Fibroblast of peridontal ligament (primary cell): ENCODE data around the gene KCNIP3.

Experiments used
- DNase-seq: peaks from one replicate; pipeline ENCODE4 v3.0.0-alpha.2; 2010; ENCODE audit errors: extremely low read depth

KCNIP3 gene

DNA sequence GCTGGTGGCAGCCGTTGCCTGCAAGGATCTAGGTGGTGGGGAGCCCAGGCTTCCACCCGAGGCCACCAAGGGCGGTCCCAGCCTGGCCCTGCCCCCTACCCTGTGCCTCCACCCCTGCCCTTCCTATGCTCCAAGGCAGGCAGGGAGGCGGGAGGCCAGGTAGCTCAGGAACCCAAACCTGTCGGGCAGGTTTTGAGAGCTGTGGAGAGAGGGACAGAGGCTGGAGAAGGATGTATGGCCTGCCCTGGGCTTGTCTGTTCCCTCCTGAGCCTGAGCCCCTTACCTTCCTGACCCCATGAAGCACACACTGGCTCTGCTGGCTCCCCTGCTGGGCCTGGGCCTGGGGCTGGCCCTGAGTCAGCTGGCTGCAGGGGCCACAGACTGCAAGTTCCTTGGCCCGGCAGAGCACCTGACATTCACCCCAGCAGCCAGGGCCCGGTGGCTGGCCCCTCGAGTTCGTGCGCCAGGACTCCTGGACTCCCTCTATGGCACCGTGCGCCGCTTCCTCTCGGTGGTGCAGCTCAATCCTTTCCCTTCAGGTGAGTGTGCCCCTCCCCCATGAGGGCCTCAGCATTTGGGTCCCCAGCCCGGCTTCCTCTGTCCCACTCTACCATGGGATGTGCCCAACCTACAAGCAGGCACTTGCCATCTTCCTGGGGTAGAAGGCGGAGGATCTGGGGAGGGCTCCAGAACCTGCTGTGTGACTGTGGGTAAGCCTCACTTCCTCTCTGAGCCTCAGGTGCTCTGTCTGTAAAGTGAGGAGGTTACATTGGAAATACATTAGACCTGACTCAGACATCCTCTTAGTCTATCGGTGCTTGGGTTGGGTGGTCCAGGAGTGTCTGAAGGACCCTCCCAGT lies 22.6 kb upstream of the KCNIP3 start, which contains the start of gene PROM2:
Gene PROM2 (plus strand): TSS at position 159 of the 860 bp plus-strand sequence. CDS start 137 bp downstream, at position 296.
- no peak for DNase-seq

DNA sequence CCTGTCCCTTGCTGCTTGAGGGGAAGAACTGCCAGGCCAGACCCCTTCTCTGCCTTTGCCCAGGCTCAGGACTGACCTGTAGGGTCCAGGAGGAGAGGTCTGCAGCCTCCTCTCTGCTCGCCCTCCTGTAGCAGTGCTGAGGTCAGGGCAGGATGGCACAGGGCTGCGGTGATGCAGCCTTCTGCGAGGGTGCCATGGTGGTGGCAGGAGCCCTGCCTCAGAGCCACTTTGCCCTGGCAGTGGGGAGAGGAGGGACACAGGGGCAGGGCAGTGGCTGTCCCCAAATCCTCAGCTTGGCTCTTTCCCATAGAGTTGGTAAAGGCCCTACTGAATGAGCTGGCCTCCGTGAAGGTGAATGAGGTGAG lies 22.0 kb upstream of the KCNIP3 start:
- no peak for DNase-seq

DNA sequence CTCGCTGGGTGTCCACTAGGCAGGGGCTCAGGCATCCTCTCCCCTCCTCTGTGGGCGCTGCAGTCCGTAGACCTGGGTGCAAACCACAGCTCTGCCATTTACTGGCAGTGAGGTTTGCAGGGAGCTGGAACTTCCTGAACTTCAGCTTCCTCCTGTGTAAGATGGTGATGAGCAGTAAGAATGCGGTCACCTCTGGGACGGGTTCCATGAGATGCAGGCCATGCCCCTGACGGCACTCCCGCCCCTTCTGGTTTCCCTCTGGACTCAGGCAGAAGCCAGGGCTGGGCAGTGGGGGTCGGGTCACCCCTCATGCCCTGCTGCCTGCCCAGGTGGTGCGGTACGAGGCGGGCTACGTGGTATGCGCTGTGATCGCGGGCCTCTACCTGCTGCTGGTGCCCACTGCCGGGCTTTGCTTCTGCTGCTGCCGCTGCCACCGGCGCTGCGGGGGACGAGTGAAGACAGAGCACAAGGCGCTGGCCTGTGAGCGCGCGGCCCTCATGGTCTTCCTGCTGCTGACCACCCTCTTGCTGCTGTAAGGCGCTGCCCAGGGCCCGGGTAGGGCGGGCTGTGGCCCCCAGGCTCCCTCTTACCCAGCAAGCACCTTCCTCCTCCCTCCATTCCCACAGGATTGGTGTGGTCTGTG lies 21.4 kb upstream of the KCNIP3 start:
- no peak for DNase-seq

DNA sequence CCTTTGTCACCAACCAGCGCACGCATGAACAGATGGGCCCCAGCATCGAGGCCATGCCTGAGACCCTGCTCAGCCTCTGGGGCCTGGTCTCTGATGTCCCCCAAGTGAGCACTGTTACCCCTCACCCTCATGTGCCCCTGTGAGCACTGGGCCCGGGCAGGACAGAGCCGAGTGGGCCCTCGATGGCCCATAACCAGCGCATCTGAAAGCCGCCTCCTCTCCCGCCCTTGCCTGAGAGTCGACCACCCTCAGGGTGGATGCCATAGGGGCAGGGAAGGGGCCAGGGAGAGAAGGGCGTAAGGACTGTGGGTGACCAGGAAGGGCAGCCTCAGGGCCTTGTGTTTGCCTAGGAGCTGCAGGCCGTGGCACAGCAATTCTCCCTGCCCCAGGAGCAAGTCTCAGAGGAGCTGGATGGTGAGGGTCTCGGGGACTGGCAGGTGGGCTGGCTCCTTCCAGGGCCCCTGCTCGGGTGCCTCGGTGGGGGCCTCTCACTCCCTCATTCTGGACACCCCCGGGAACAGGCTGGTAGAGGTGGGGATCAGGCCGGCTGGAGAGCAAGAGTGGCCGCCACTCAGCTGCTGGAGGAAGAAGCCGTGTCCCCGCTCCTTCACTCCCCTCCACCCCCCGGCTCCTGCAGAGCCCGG lies 20.8 kb upstream of the KCNIP3 start:
- no peak for DNase-seq

DNA sequence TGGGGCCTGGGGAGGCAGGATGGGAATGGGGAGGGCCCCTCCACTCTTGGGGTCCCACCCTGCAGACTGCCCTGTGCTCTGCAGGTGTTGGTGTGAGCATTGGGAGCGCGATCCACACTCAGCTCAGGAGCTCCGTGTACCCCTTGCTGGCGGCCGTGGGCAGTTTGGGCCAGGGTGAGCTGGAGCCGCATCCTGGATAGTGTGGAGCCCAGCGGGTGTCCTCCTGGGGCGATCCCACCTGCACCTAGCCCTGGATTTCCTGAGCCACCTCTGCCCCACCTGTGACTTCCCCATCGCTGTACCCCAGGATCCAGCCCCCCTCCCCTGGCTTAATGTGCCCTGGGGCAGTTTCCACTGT lies 20.3 kb upstream of the KCNIP3 start:
- no peak for DNase-seq

DNA sequence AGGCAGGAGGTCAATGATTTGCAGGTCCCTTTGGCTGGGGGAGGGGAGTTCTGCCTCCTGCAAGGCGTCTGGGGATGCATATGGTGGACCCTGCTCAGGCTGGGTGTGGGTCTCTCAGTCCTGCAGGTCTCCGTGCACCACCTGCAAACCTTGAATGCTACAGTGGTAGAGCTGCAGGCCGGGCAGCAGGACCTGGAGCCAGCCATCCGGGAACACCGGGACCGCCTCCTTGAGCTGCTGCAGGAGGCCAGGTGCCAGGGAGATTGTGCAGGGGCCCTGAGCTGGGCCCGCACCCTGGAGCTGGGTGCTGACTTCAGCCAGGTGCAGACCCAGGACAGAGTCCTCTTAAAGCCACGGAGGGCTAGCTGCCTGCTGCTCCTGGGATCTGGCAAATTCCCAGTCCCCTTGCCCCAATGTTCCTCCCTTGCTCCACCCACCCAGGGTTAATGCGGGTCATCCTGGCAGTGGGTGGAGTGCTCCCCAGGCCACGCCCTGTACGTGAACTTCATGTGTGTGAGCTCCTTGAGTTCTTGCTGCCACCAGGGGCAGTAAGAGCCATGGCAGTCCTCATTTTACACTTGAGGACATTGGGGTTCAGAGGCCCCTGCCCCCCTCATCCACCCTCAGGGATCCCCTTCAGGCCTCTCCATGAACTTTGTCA lies 19.8 kb upstream of the KCNIP3 start:
- no peak for DNase-seq

DNA sequence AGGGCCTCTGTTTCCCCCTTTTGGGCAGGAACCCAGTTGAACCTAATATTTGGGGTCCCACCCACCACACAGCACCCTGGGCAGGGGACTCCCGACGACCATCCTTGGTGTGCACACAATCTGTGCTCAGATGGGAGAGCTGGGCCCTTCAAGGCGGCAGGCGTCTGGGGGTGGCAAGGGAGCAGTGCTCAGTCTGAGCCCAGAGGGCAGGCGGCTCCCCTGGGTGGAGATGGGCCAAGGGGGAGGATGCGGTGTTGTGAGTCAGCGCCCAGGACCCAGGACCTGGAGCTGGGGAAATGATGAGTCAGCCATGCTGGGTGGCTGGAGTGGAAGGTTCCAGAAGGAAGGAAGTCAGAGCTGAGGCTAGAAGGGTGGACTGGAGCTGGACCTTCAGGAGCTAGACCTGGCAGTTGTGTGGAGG lies 19.1 kb upstream of the KCNIP3 start:
- DNase-seq: no peak

DNA sequence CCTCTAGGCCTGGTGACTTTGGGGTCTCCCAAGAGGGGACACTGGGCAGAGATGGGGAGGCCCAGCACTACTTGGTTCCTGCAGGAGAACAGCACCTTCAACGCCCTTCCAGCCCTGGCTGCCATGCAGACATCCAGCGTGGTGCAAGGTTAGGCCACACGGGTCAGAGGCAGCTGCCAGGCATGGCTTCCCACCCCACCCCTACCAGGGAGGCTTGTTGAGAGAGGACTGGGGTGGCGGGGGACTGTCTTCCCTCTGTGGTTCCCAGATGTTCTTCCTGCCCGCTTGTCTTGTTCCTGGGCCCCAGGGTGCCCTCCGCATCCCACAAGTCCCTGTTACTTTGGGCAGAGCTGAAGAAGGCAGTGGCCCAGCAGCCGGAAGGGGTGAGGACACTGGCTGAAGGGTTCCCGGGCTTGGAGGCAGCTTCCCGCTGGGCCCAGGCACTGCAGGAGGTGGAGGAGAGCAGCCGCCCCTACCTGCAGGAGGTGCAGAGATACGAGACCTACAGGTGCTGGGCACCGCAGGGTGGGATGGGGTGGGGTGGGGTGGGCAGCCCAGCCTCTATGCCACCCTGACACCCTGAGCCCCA lies 18.4 kb upstream of the KCNIP3 start:
- DNase-seq: no peak

DNA sequence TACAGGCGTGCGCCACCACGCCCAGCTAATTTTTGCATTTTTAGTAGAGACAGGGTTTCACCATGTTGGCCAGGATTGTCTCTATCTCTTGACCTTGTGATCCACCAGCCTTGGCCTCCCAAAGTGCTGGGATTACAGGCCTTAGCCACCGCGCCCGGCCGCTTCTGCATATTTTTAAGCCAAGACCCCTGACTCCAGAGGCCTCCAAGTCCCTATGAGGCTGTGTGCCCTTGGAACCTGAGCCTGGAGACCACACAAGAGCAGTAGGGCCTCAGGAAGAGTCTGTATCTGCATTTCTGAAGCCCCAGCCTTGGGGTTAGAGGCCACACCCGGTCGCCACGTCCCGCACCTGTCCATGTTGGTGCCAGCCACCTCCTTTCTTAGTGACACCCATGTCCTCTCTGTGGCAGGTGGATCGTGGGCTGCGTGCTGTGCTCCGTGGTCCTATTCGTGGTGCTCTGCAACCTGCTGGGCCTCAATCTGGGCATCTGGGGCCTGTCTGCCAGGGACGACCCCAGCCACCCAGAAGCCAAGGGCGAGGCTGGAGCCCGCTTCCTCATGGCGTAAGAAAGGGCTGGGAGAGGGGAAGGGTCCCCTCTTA lies 17.6 kb upstream of the KCNIP3 start:
- DNase-seq: no peak

DNA sequence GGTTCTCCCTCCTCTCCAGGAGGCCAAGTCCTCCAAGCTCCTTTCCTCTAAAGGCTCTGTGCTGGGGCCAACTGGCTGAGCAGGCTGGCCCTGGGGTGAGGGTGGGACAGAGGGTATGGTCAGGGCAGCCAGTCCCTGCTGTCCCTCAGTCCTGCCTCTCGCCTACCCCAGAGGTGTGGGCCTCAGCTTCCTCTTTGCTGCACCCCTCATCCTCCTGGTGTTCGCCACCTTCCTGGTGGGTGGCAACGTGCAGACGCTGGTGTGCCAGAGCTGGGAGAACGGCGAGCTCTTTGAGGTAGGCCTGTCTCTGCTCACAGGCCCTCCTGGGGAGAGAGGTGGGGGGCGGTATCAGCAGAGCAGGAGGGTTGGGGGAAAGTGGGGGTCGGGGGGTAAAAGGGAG lies 16.1 kb upstream of the KCNIP3 start:
- no peak for DNase-seq

DNA sequence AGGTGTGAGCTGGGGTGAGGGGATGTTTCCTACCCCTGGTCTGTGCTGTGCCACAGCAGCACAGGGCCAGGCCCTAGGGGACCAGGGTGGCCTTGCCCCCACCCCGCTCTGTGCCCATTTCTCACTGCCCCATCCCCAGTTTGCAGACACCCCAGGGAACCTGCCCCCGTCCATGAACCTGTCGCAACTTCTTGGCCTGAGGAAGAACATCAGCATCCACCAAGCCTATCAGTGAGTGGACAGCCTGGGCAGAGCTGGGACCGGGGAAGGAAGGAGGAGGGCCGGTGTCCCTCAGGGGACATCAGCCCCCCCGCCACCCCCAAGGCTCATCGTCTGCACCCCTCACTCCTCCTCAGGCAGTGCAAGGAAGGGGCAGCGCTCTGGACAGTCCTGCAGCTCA lies 15.4 kb upstream of the KCNIP3 start:
- DNase-seq: no peak

DNA sequence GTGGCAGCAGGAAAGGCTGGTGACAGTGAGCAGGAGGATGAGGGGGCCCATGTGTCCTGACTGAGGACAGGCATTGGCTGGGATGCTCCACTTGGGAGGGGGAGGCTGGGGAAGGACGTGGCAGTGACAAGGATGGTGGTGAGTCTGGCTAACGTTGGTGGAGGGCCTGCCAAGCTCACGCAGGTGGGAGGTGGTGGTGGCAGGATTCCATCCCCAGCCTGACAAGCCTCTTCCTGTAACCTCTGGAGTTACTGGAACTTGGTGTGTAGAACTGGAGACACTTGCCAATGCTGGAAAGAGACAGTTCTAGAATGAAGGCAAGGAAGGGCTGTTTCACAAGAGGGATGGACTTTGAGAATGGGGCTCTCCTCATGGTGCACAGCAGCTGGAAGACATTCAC lies 14.7 kb upstream of the KCNIP3 start:
- DNase-seq: no peak

DNA sequence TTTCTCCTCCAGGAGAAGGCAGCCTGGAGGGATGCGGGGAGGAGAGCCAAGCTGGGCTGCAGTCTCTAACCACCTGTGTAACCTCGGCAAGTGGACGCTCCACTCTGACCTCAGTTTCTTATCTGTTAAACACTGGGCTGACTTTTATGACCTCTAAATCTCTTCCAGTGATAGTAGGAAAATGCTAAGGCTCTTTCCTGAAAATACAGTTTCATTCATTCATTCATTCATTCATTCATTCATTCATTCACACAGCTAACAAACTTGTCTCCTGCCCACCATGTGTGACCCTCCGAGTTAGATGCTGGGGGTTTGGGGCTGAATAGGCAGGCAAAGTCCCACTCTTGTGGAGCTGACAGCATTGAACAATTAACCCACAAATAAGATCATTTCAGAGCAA lies 13.6 kb upstream of the KCNIP3 start:
- DNase-seq: no peak

DNA sequence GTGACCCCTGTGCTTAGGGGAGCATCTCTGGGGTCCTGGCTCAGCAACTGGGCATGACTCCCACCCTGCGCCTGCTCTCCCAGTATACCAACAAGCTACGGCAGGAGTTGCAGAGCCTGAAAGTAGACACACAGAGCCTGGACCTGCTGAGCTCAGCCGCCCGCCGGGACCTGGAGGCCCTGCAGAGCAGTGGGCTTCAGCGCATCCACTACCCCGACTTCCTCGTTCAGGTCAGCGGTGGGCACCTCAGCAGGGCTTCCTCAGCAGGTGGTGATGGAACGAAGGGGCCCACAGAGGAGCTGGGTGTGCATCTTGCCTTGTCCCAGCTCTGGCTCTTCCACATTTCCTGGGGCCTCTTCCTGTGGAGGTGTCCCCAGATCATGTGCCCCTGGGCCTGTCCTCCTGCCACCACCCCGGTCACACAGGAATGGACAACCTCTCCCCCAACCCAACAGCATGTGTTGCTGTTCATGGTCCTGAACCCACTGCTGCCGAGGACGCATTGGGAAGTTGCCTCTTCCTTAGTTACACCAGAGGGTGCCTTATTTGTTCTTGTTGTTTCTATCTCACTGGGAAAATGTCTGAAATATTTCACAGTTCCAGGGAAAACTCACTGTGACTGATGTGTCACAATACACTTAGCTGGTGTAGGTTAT lies 12.1 kb upstream of the KCNIP3 start:
- no peak for DNase-seq

DNA sequence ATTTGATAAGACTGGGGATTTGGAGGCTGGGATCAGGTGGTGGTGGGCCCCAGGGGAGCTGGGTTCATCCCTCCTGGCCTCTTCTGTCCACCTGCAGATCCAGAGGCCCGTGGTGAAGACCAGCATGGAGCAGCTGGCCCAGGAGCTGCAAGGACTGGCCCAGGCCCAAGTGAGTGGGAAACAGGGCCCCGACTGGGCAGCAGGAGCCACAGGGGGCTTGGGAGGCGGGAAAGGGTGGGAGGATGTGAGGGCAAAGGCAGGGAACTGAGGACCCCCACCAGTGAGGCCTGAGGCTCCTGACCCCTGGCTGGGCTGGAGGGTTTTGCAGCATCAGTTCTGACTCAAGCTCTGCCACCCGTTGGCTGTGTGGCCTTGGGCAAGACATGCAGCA lies 11.6 kb upstream of the KCNIP3 start:
- no peak for DNase-seq

DNA sequence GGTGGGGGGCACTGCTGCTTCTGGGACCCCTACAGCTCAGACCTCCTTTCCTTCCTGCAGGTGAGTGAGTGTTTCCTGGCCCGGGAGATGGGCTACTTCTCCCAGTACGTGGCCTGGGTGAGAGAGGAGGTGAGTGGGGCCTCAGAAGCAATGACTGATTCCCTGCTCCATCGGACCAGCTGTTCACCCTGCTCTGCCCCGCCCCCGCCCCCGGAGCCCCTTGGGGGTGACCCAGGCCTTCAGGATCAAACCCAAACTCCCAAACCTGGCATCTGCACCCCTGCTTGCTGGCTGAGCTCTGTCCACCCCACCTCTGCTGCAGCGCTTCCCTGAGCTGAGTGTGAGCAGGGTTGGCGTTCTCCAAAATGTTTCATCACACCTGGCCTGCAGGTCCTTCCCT lies 9.8 kb upstream of the KCNIP3 start:
- DNase-seq: no peak

DNA sequence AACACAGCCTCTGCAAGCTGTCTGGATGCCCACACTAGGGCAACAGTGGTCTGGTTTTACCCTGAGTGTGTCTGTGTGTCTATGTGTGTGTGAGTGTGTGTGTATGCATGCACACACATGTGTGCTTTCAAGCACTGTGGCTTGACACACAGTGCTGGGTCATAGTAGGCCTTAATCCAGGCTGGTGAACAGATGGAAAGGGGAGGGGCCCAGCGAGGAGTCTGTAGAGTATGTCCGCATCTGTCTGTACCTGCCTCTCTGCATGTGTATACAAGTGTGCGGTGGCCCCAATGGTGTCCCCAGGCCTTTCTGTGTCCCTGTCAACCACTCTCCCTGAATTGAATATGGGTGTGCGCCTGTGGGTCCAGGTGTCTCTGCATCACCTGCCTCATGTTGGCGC lies 9.3 kb upstream of the KCNIP3 start:
- DNase-seq: no peak

DNA sequence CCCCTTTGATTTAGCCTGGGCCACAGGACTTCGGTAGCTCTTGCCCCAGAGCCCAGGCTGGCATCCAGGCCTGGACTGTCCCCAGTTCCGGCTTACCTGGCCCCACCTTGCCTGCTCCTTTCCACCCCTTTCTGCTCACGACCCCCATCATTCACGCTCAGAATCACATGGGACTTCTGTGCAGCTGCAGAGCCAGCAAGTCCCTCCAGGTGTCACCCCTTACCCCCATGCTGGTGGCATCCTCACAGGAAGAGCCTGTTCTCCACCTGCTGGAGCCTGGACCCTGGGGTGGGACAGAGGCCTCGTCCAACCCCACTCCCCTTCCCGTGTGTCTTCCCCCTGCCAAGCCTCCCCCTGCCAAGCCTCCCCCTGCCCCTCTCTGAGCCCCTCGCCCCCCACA lies 7.9 kb upstream of the KCNIP3 start:
- no peak for DNase-seq

DNA sequence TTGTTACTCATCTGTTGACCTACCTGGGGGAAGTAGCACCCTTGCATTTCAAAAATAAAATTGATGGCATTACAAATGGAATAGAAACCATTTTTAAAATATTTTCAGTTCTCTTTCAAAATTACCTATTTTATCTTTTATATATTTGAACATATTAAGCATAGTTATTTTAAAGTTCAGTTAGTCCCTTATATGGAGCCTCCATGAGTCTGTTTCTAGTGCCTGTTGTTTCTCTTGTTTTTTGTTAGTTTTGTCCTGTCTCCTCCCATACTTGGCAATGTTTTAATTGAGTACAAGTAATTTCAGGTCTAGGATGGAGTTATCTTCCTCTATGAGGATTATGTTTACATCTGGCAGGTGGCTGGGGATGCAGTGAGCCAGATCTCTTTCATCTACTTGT lies 5.9 kb upstream of the KCNIP3 start:
- DNase-seq: no peak

DNA sequence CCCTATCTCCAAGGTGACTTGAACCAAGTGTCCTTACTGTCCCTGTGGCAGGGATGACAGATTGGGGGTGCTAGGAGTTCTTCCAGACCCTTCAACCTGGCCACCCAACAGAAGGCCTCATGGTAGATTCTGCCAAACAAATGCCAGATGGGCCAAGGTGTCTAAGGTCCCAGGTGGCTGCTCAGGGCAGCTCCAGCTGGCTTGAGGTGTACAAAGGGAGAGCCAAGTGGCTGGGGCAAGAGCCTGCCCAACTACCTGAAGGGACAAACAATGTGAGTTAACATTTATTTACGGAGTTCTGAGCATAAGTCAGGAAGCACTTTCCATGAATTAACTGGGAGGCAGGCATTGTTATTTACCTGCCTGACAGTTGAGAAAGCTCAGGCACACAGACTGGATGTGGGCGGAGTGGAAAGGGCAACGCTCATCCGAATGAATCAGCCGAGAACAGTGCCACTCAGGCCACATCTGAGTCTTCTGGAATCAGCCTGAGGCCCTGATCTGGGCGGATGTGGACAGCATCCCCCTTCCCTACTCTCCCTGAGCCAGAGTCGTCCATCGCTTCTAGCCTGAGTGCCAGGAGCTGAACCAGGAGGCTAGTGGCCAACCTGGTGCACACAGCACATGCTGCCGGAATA lies 4.4 kb upstream of the KCNIP3 start:
- DNase-seq: no peak
